Lower leg skin (tissue), 3 donors: ENCODE measurements around the gene ADCY1.

Experiments
- CTCF ChIP-seq, 3 donors: fragments of 450-650 bp; IDR thresholded peaks; one replicate each; pipeline ENCODE4 v1.5.1; 2016; ENCODE audit warnings: antibody characterized with exemption in 3 of 3, mild to moderate bottlenecking in 3 of 3, moderate library complexity in 2 of 3
- POLR2A ChIP-seq, 2 donors: fragments of 450-650 bp; IDR thresholded peaks; one replicate each; pipeline ENCODE4 v1.6.1; 2016 to 2017; ENCODE audit warnings: antibody characterized with exemption in 2 of 2, mild to moderate bottlenecking in 1 of 2, moderate library complexity in 1 of 2

GRCh38 chr7:45625714-45626440, 51.7 kb downstream of the ADCY1 start:
- TF ChIP-seq POLR2A (IDR thresholded peaks at IDR 0.05): no peak
- no peak for TF ChIP-seq CTCF (IDR thresholded peaks at IDR 0.05)
